PC-9 (cell line): ENCODE results near the gene CUX1. TPM values are rescaled to one million over a fixed set of nuclear protein-coding genes. Genes with fewer than 3 reads are reported as not detected.

Experiments used
- BruUV-seq: library from RNA; stranded (reverse); fragments of 400-500 nt; replicated peaks from 2 replicates; lab custom pipeline; 2021; lab: Mats Ljungman, UMichigan
- CTCF ChIA-PET: fragments of 300-600 bp; sonication (Branson Sonifier 250); formaldehyde crosslinking; loops from one replicate; lab custom pipeline; 2022; ENCODE audit warnings: antibody characterized with exemption; lab: Charles Lee
- POLR2A ChIA-PET: fragments of 300-600 bp; sonication (Branson Sonifier 250); formaldehyde crosslinking; loops from one replicate; lab custom pipeline; 2022; ENCODE audit warnings: antibody characterized with exemption; ENCODE audit not compliant: unreplicated experiment; lab: Charles Lee
- DNase-seq, 2 experiments: peaks; one replicate each; pipeline versions ENCODE4 v3.0.0 to v3.0.0-alpha.2; 2015 to 2022; ENCODE audit warnings: mixed read lengths in 1 of 2
- H2AFZ ChIP-seq: fragments of 200-600 bp; sonication (generic); 2 replicates; pipeline ENCODE4 v1.8.1; 2017; ENCODE audit warnings: antibody characterized with exemption
- H3F3A ChIP-seq: fragments of 200-600 bp; sonication (generic); 2 replicates; pipeline ENCODE4 v1.8.1; 2017; ENCODE audit warnings: antibody characterized with exemption, mild to moderate bottlenecking, low read depth; ENCODE audit not compliant: insufficient read depth
- H3K27ac ChIP-seq: fragments of 200-600 bp; sonication (generic); 2 replicates; pipeline ENCODE4 v1.6.1; 2016; ENCODE audit warnings: mixed run types
- H3K27me3 ChIP-seq: fragments of 200-600 bp; sonication (generic); 2 replicates; pipeline ENCODE4 v1.6.1; 2016; ENCODE audit warnings: low read depth, mixed run types; ENCODE audit not compliant: insufficient read depth
- H3K36me3 ChIP-seq: fragments of 200-600 bp; sonication (generic); 2 replicates; pipeline ENCODE4 v1.6.1; 2016; ENCODE audit warnings: low read depth, mixed run types
- H3K4me1 ChIP-seq: fragments of 200-600 bp; sonication (generic); replicated peaks from 2 replicates; pipeline ENCODE4 v1.6.1; 2016; ENCODE audit warnings: mixed run types; ENCODE audit not compliant: insufficient read depth
- H3K4me2 ChIP-seq: fragments of 200-600 bp; sonication (generic); 2 replicates; pipeline ENCODE4 v1.6.1; 2017; ENCODE audit warnings: mixed run types
- H3K4me3 ChIP-seq: fragments of 200-600 bp; sonication (generic); 2 replicates; pipeline ENCODE4 v1.6.1; 2016; ENCODE audit warnings: mixed run types
- H3K79me2 ChIP-seq: fragments of 200-600 bp; sonication (generic); 2 replicates; pipeline ENCODE4 v1.6.1; 2017; ENCODE audit warnings: low read depth, mixed run types
- H3K9me2 ChIP-seq: fragments of 200-600 bp; sonication (generic); 2 replicates; pipeline ENCODE4 v1.8.1; 2017; ENCODE audit warnings: mild to moderate bottlenecking; ENCODE audit not compliant: insufficient read depth
- H3K9me3 ChIP-seq: fragments of 200-600 bp; sonication (generic); 2 replicates; pipeline ENCODE4 v1.8.1; 2016; ENCODE audit warnings: low read depth; ENCODE audit not compliant: insufficient read depth
- H4K20me1 ChIP-seq: fragments of 200-600 bp; sonication (generic); 2 replicates; pipeline ENCODE4 v1.8.1; 2017; ENCODE audit not compliant: insufficient read depth
- EZH2 ChIP-seq: fragments of 200-600 bp; sonication (generic); IDR thresholded peaks from 2 replicates; pipeline ENCODE4 v1.8.0; 2017; ENCODE audit warnings: antibody characterized with exemption, low read depth
- intact Hi-C: fragments of 100-400 bp; cut with micrococcal nuclease; formaldehyde crosslinking; loops from one replicate; pipeline ENCODE4 v1.10.0; 2022; ENCODE audit not compliant: unreplicated experiment
- total RNA-seq: library from RNA; stranded (reverse); gene quantifications from 2 replicates; pipeline ENCODE4 v1.2.3, GENCODE V29; 2021
- TF ChIP-seq, protein P1 (sequence below): fragments of 200-600 bp; sonication (generic); conservative IDR thresholded peaks from 2 replicates; pipeline ENCODE4 v1.6.1; 2017; ENCODE audit warnings: mixed run types, antibody characterized with exemption, mild to moderate bottlenecking, moderate library complexity

Gene CUX1
- total RNA-seq, 1 experiment from 2014 or later: 83.3 TPM

GRCh38 chr7:102101926-102102325 is 284.5 kb downstream of the CUX1 start:
- POLR2A ChIA-PET: no interaction called here
- CTCF ChIA-PET: no interaction called here
- BruUV-seq: no TSS peak

GRCh38 chr7:102103027-102103372 is 285.6 kb downstream of the CUX1 start:
- Histone ChIP-seq H3K36me3 (no peaks in the 10 kb centered on the region), H2AFZ (no peak overlapping the region), H3K4me2 (no peak overlapping the region), H3K9me3 (no peaks in the 10 kb centered on the region), H4K20me1 (no peaks in the 10 kb centered on the region), H3K27me3 (no peaks in the 10 kb centered on the region), H3F3A (no peaks in the 10 kb centered on the region; the same call in 1 of the 2 replicates), H3K27ac (no peak overlapping the region), H3K4me1 (0 out of 2 replicates have a peak, but pooled peaks cover 6% of the 10 kb centered on the region), H3K79me2 (no peaks in the 10 kb centered on the region), H3K9me2 (no peaks in the 10 kb centered on the region), H3K4me3 (no peak overlapping the region)
- BruUV-seq: no TSS peak
- TF ChIP-seq, protein P1, sequence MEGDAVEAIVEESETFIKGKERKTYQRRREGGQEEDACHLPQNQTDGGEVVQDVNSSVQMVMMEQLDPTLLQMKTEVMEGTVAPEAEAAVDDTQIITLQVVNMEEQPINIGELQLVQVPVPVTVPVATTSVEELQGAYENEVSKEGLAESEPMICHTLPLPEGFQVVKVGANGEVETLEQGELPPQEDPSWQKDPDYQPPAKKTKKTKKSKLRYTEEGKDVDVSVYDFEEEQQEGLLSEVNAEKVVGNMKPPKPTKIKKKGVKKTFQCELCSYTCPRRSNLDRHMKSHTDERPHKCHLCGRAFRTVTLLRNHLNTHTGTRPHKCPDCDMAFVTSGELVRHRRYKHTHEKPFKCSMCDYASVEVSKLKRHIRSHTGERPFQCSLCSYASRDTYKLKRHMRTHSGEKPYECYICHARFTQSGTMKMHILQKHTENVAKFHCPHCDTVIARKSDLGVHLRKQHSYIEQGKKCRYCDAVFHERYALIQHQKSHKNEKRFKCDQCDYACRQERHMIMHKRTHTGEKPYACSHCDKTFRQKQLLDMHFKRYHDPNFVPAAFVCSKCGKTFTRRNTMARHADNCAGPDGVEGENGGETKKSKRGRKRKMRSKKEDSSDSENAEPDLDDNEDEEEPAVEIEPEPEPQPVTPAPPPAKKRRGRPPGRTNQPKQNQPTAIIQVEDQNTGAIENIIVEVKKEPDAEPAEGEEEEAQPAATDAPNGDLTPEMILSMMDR: no peak
- TF ChIP-seq EZH2: no peak
- intact Hi-C loops: no loop called here
- no peak for DNase-seq
- POLR2A ChIA-PET: no interaction called here
- CTCF ChIA-PET: no interaction called here

More at GRCh38 chr7:102101926-102102325, 284.5 kb downstream of the CUX1 start:
- H3K9me2 ChIP-seq: no peaks in the 10 kb centered on the region
- no peak overlapping the region for H3K27ac ChIP-seq
- intact Hi-C loops: no loop called here
- H4K20me1 ChIP-seq: no peaks in the 10 kb centered on the region
- H3K79me2 ChIP-seq: no peaks in the 10 kb centered on the region
- no peak overlapping the region for H3K4me2 ChIP-seq
- no peak overlapping the region for H3K4me3 ChIP-seq
- H3F3A ChIP-seq: no peaks in the 10 kb centered on the region; the same call in 1 of the 2 replicates
- no peaks in the 10 kb centered on the region for H3K9me3 ChIP-seq
- TF ChIP-seq EZH2: no peak
- TF ChIP-seq, protein P1: no peak
- no peak for DNase-seq
- H3K4me1 ChIP-seq: 0 out of 2 replicates have a peak, but pooled peaks cover 6% of the 10 kb centered on the region
- no peaks in the 10 kb centered on the region for H3K27me3 ChIP-seq
- no peaks in the 10 kb centered on the region for H3K36me3 ChIP-seq
- no peak overlapping the region for H2AFZ ChIP-seq

- CTCF ChIA-PET: interaction anchor here (0.7 kb wide), 1 partner anchor 163 kb away, joined by 5 read pairs; no protein-coding TSS in a partner anchor
- Histone ChIP-seq H3K4me1 (0 out of 2 replicates have a peak, but pooled peaks cover 6% of the 10 kb centered on the region), H3K4me3 (no peak overlapping the region), H3F3A (no peaks in the 10 kb centered on the region; the same call in 1 of the 2 replicates), H2AFZ (no peak overlapping the region), H3K9me2 (no peaks in the 10 kb centered on the region), H3K27ac (no peak overlapping the region), H3K27me3 (no peaks in the 10 kb centered on the region), H3K4me2 (no peak overlapping the region), H3K36me3 (no peaks in the 10 kb centered on the region), H3K79me2 (no peaks in the 10 kb centered on the region), H3K9me3 (no peaks in the 10 kb centered on the region), H4K20me1 (no peaks in the 10 kb centered on the region)
- intact Hi-C loops: no loop called here
- POLR2A ChIA-PET: no interaction called here
- no TSS peak for BruUV-seq
- no peak for TF ChIP-seq EZH2
- no peak for DNase-seq
These were observed 286.8 kb downstream of the CUX1 start for GRCh38 chr7:102104245-102104644.
